Fibroblast of lung (primary cell): Measurements from ENCODE around the gene STK10. TPM values are rescaled to one million over a fixed set of nuclear protein-coding genes. Genes with fewer than 3 reads are reported as not detected.
"Not testable (repeated sequence)": the region's sequence is repeated elsewhere in the genome, so short reads cannot be mapped to it uniquely, and the experiment has no call there.

Experiments
- DNase-seq, 2 donors: peaks; one replicate each; pipeline versions ENCODE4 v3.0.0 to v3.0.0-alpha.2; 2010; ENCODE audit warnings: low read depth in 2 of 2
- H2AFZ ChIP-seq: 2 replicates; pipeline ENCODE4 v1.5.1; 2012; ENCODE audit warnings: low read length, control low read depth, inconsistent platforms
- H3K27ac ChIP-seq: 2 replicates; pipeline ENCODE4 v1.5.1; 2011; ENCODE audit warnings: low read length, control low read depth; ENCODE audit not compliant: insufficient read depth
- H3K27me3 ChIP-seq: 2 replicates; pipeline ENCODE4 v1.5.1; 2011; ENCODE audit warnings: mild to moderate bottlenecking, low read length; ENCODE audit not compliant: control insufficient read depth, insufficient read depth
- H3K36me3 ChIP-seq: 2 replicates; pipeline ENCODE4 v1.5.1; 2011; ENCODE audit warnings: low read length; ENCODE audit not compliant: control insufficient read depth, insufficient read depth
- H3K4me1 ChIP-seq: 2 replicates; pipeline ENCODE4 v1.5.1; 2011; ENCODE audit warnings: low read length; ENCODE audit not compliant: control insufficient read depth, insufficient read depth; ENCODE audit errors: extremely low read depth
- H3K4me2 ChIP-seq: 2 replicates; pipeline ENCODE4 v1.5.1; 2011; ENCODE audit warnings: low read length, control low read depth; ENCODE audit not compliant: insufficient read depth; ENCODE audit errors: extremely low read depth
- H3K4me3 ChIP-seq, 4 experiments: fragments of 200-600 bp in 1 of 4; sonication (generic) in 1 of 4; replicated peaks in 1 of 4; 2 replicates each; pipeline ENCODE4 v1.5.1; 2011 to 2016; ENCODE audit warnings: low read length in 4 of 4, low read depth in 3 of 4, mild to moderate bottlenecking in 3 of 4, control low read depth in 2 of 4, inconsistent platforms in 1 of 4, mixed read lengths in 1 of 4; ENCODE audit not compliant: insufficient read depth in 1 of 4; ENCODE audit errors: control extremely low read depth in 1 of 4
- H3K79me2 ChIP-seq: 2 replicates; pipeline ENCODE4 v1.5.1; 2012; ENCODE audit warnings: mild to moderate bottlenecking, low read length, inconsistent platforms; ENCODE audit not compliant: control insufficient read depth, insufficient read depth
- H3K9ac ChIP-seq: 2 replicates; pipeline ENCODE4 v1.5.1; 2011; ENCODE audit warnings: mild to moderate bottlenecking, low read length, control low read depth; ENCODE audit not compliant: insufficient read depth
- H3K9me3 ChIP-seq: 2 replicates; pipeline ENCODE4 v1.5.1; 2012; ENCODE audit warnings: low read depth, low read length; ENCODE audit not compliant: control insufficient read depth, insufficient read depth
- H4K20me1 ChIP-seq: 2 replicates; pipeline ENCODE4 v1.5.1; 2011; ENCODE audit warnings: low read length; ENCODE audit not compliant: control insufficient read depth, insufficient read depth; ENCODE audit errors: extremely low read depth
- CTCF ChIP-seq, 2 donors: IDR thresholded peaks in 1 of 2; conservative IDR thresholded peaks in 1 of 2; 1 replicate in 1 of 2; 2 replicates in 1 of 2; pipeline ENCODE4 v1.5.1; 2011 to 2012; ENCODE audit warnings: low read length in 2 of 2, control low read depth in 1 of 2, inconsistent platforms in 1 of 2, low read depth in 1 of 2, mild to moderate bottlenecking in 1 of 2
- EZH2 ChIP-seq: IDR thresholded peaks from 2 replicates; pipeline ENCODE4 v1.5.1; 2012; ENCODE audit warnings: low read length, control low read depth, mild to moderate bottlenecking; ENCODE audit errors: missing control alignments
- polyA plus RNA-seq, 2 donors: library from polyadenylated mRNA; depleted of rRNA in 1 of 2; stranded (reverse) in 1 of 2; unstranded in 1 of 2; fragments of >200 nt; gene quantifications; 2 replicates each; pipeline ENCODE4 v1.2.1, GENCODE V29; 2011 to 2012; ENCODE audit warnings: missing spikeins in 1 of 2
- total RNA-seq: library from RNA; depleted of rRNA; stranded (reverse); fragments of >200 nt; gene quantifications from 2 replicates; pipeline ENCODE4 v1.2.1, GENCODE V29; 2014

Gene STK10
- total and polyA plus RNA-seq, 2 donors (not counting 1 experiment from before 2014, with no cell fraction given) = 8.9 to 16.0 TPM

GRCh38 chr5:172209714-172210113, 21.7 kb upstream of the STK10 start:
- H3K27me3 ChIP-seq = no peaks in the 10 kb centered on the region
- peaks cover 3% of the 10 kb centered on the region for H3K36me3 ChIP-seq
- TF ChIP-seq CTCF (conservative IDR thresholded peaks at IDR 0.05 in 1 of 2, IDR thresholded peaks at IDR 0.05 in 1 of 2; ENCODE audit: low read depth in 1 of 2, low read length in 2 of 2) (no peak), EZH2 (no peak)
- no peak for DNase-seq
- H3K4me3 ChIP-seq = no peak overlapping the region
- H3K9me3 ChIP-seq = no peaks in the 10 kb centered on the region
- no peak overlapping the region for H3K27ac ChIP-seq
- no peak overlapping the region for H3K9ac ChIP-seq
- H3K79me2 ChIP-seq = no peaks in the 10 kb centered on the region
- no peaks in the 10 kb centered on the region for H3K4me1 ChIP-seq
- no peaks in the 10 kb centered on the region for H4K20me1 ChIP-seq
- no peak overlapping the region for H2AFZ ChIP-seq
- H3K4me2 ChIP-seq = no peak overlapping the region

- Histone ChIP-seq H2AFZ (no peak overlapping the region), H3K4me3 (no peak overlapping the region), H3K27ac (no peak overlapping the region), H4K20me1 (no peaks in the 10 kb centered on the region), H3K9ac (no peak overlapping the region), H3K9me3 (no peaks in the 10 kb centered on the region), H3K27me3 (no peaks in the 10 kb centered on the region), H3K36me3 (peaks cover 3% of the 10 kb centered on the region), H3K4me2 (no peak overlapping the region), H3K4me1 (no peaks in the 10 kb centered on the region), H3K79me2 (no peaks in the 10 kb centered on the region)
- TF ChIP-seq CTCF (conservative IDR thresholded peaks at IDR 0.05 in 1 of 2, IDR thresholded peaks at IDR 0.05 in 1 of 2; ENCODE audit: low read depth in 1 of 2, low read length in 2 of 2) (no peak), EZH2 (no peak)
- no peak for DNase-seq
Observed at GRCh38 chr5:172207511-172207910, 19.5 kb upstream of the STK10 start.

- not testable (repeated sequence) for H3K4me1 ChIP-seq, H3K4me2 ChIP-seq, H3K9me3 ChIP-seq, H2AFZ ChIP-seq, H3K79me2 ChIP-seq, H3K27ac ChIP-seq, H3K4me3 ChIP-seq, DNase-seq, H3K27me3 ChIP-seq, H4K20me1 ChIP-seq, H3K36me3 ChIP-seq, H3K9ac ChIP-seq
Observed at GRCh38 chr5:172205984-172206383, 18.0 kb upstream of the STK10 start.
